ENCODE results near the gene RAD9A.

DNA sequence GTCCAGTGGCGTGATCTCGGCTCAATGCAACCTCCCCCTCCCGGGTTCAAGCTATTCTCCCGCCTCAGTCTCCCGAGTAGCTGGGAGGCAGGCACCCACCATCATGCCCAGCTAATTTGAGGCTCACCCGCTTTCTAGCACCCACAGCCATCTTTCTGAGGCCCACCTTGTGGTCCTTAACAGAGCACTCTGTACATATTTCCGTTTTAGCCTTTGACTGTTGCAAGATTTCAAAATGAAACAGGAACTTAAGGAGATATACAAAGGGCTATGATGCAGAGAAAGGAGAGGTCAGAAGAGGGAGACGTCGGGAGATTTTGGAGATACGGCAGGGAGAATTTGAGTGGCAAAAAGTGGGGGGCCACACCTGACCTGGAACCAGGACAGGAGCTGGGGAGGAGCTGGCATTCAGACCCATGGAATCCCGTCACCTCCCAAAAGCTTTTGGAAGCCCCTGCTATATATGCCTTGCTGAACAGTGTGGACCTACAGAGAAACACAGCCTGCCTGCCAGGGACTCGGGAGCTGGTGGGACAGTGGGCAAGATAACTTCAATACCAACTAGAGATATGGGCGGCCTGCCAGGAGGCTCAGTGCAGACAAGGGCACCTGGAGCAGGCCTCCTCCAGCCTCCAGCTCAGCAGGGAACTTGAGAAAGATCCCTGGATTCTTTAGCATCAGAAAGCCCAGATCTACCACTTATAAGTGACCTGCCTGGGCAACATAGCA is 10.4 kb upstream of the RAD9A start:
- TF ChIP-seq, protein P1, sequence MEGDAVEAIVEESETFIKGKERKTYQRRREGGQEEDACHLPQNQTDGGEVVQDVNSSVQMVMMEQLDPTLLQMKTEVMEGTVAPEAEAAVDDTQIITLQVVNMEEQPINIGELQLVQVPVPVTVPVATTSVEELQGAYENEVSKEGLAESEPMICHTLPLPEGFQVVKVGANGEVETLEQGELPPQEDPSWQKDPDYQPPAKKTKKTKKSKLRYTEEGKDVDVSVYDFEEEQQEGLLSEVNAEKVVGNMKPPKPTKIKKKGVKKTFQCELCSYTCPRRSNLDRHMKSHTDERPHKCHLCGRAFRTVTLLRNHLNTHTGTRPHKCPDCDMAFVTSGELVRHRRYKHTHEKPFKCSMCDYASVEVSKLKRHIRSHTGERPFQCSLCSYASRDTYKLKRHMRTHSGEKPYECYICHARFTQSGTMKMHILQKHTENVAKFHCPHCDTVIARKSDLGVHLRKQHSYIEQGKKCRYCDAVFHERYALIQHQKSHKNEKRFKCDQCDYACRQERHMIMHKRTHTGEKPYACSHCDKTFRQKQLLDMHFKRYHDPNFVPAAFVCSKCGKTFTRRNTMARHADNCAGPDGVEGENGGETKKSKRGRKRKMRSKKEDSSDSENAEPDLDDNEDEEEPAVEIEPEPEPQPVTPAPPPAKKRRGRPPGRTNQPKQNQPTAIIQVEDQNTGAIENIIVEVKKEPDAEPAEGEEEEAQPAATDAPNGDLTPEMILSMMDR (IDR thresholded peaks at IDR 0.05; ENCODE audit: low read length) = no peak
- TF ChIP-seq EZH2 (IDR thresholded peaks at IDR 0.05; ENCODE audit: borderline replicate concordance, low read length) = no peak

Measured in OCI-LY1 (cell line).